Measurements from ENCODE around the gene GALNT4. TPM values are rescaled to one million over a fixed set of nuclear protein-coding genes. Genes with fewer than 3 reads are reported as not detected.

Gene GALNT4
- total RNA-seq, 1 donor from 2014 or later = 5.7 TPM

DNA sequence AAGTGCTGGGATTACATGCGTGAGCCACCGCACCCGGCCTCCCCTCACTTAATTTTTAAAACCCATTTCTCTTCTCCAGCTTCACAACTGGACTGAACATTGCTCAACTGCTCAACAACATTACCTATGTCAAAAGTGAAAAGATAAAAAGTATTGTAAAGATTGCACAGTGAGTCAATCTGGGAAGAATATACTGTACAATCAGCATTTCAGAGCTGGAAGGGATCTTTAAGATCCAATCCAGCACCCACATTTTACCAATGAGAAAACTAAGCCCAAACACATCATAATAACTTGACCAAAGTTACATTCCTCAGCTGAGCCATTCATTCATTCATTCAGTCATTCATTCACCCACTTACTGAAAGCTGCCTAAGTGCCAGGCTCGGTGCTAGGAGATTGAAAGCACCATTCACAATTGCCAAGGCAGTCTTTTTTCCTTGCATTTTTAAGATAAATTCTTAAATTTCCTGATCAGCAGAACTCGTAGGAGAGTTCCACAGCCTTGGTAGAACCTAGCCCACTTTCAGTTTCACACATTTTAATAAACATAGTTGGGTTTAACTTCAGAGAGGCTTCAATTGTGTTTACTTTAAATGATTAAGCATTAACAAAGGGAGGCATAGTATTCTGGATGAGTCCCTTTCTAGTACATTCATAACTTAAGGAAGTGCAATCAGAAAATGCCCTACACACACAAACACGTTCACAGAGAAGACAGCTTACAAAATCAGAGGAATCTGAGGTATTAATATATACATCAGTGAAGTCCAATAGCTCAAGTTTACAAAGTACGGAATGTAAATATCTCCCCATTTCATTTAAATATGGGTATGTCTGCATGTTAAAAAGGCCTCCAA lies 3.0 kb downstream of the GALNT4 start:
- DNase-seq (ENCODE audit: low spot score) = no peak
- TF ChIP-seq, protein P1, sequence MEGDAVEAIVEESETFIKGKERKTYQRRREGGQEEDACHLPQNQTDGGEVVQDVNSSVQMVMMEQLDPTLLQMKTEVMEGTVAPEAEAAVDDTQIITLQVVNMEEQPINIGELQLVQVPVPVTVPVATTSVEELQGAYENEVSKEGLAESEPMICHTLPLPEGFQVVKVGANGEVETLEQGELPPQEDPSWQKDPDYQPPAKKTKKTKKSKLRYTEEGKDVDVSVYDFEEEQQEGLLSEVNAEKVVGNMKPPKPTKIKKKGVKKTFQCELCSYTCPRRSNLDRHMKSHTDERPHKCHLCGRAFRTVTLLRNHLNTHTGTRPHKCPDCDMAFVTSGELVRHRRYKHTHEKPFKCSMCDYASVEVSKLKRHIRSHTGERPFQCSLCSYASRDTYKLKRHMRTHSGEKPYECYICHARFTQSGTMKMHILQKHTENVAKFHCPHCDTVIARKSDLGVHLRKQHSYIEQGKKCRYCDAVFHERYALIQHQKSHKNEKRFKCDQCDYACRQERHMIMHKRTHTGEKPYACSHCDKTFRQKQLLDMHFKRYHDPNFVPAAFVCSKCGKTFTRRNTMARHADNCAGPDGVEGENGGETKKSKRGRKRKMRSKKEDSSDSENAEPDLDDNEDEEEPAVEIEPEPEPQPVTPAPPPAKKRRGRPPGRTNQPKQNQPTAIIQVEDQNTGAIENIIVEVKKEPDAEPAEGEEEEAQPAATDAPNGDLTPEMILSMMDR (IDR thresholded peaks at IDR 0.05; ENCODE audit: unreplicated experiment) = no peak
- H3K9me3 Mint-ChIP-seq (ENCODE audit: unreplicated experiment) = no peaks in the 10 kb centered on the region
- no peak overlapping the region for H3K4me3 Mint-ChIP-seq (ENCODE audit: unreplicated experiment)
- H3K27me3 Mint-ChIP-seq (ENCODE audit: unreplicated experiment) = peaks cover 5% of the 10 kb centered on the region
- peaks cover 27% of the 10 kb centered on the region for H3K4me1 Mint-ChIP-seq (ENCODE audit: unreplicated experiment)
- no peak overlapping the region for H3K27ac Mint-ChIP-seq (ENCODE audit: unreplicated experiment)
- peaks cover 10% of the 10 kb centered on the region for H3K36me3 Mint-ChIP-seq (ENCODE audit: low read depth, unreplicated experiment)

DNA sequence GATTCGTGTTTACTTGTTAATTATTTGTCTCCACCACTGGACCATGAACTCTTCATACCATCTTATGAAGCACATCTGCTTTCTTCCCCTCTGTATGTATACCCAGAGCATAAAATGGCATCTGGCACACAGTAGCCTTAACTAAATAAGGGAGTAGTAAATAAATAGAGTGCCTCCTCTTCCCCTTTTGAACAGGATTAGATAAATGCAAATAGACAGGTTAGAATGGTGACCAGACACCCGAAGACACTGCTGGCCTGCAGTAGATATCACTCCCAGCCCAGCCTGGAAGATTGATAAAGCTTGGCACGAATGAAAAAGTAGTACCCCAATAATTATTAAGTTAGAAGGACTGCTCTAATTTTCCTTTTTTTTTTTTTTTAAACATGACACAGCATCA lies 6.9 kb downstream of the GALNT4 start:
- TF ChIP-seq, protein P1 (IDR thresholded peaks at IDR 0.05; ENCODE audit: unreplicated experiment) = no peak
- Mint-ChIP-seq H3K4me1 (ENCODE audit: unreplicated experiment) (peaks cover 12% of the 10 kb centered on the region), H3K27ac (ENCODE audit: unreplicated experiment) (no peak overlapping the region), H3K4me3 (ENCODE audit: unreplicated experiment) (no peak overlapping the region), H3K27me3 (ENCODE audit: unreplicated experiment) (no peaks in the 10 kb centered on the region), H3K9me3 (ENCODE audit: unreplicated experiment) (no peaks in the 10 kb centered on the region), H3K36me3 (ENCODE audit: low read depth, unreplicated experiment) (no peaks in the 10 kb centered on the region)
- no peak for DNase-seq (ENCODE audit: low spot score)

DNA sequence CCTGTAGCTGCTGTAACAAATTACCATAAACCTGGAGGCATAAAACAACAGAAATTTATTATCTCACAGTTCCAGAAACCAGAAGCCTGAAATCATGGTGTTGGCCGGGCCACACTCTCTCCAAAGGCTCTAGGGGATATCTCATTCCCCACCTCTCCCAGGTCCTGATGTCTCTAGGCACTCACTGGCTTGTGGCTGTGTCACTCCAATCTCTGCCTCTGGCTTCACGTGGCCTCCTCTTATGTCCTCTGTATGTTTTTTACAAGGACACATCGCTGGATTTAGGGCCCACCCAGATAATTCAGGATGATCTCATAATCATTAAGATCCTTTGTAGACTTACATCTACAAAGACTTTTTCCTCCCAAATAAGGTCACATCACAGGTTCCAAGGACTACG lies 8.0 kb downstream of the GALNT4 start:
- no peak overlapping the region for H3K4me3 Mint-ChIP-seq (ENCODE audit: unreplicated experiment)
- no peaks in the 10 kb centered on the region for H3K9me3 Mint-ChIP-seq (ENCODE audit: unreplicated experiment)
- no peak overlapping the region for H3K27ac Mint-ChIP-seq (ENCODE audit: unreplicated experiment)
- peaks cover 11% of the 10 kb centered on the region for H3K4me1 Mint-ChIP-seq (ENCODE audit: unreplicated experiment)
- no peaks in the 10 kb centered on the region for H3K27me3 Mint-ChIP-seq (ENCODE audit: unreplicated experiment)
- no peak for DNase-seq (ENCODE audit: low spot score)
- TF ChIP-seq, protein P1 (IDR thresholded peaks at IDR 0.05; ENCODE audit: unreplicated experiment) = no peak
- H3K36me3 Mint-ChIP-seq (ENCODE audit: low read depth, unreplicated experiment) = no peaks in the 10 kb centered on the region

DNA sequence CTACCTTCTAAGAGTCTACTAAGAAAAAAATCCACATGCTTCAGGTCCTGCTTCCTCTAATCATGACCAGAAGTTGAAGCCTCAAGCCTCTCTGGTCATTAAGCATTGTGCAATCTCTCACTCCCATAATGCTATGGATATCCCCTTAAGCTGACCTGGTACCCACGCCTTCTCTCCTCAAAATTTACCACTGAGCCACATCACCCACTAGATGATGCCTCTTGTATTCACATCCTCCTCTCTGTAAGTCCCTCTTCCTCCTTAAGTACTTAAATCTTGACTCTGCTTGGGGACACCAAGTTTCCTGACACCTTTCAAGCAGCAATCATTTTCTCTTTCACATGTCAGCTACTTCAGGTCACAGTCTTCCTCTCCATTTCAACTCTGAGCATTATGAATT lies 9.8 kb downstream of the GALNT4 start:
- Mint-ChIP-seq H3K27ac (ENCODE audit: unreplicated experiment) (no peak overlapping the region), H3K36me3 (ENCODE audit: low read depth, unreplicated experiment) (no peaks in the 10 kb centered on the region), H3K27me3 (ENCODE audit: unreplicated experiment) (no peaks in the 10 kb centered on the region), H3K4me3 (ENCODE audit: unreplicated experiment) (no peak overlapping the region), H3K4me1 (ENCODE audit: unreplicated experiment) (peaks cover 7% of the 10 kb centered on the region), H3K9me3 (ENCODE audit: unreplicated experiment) (no peaks in the 10 kb centered on the region)
- DNase-seq (ENCODE audit: low spot score) = no peak
- TF ChIP-seq, protein P1 (IDR thresholded peaks at IDR 0.05; ENCODE audit: unreplicated experiment) = no peak

DNA sequence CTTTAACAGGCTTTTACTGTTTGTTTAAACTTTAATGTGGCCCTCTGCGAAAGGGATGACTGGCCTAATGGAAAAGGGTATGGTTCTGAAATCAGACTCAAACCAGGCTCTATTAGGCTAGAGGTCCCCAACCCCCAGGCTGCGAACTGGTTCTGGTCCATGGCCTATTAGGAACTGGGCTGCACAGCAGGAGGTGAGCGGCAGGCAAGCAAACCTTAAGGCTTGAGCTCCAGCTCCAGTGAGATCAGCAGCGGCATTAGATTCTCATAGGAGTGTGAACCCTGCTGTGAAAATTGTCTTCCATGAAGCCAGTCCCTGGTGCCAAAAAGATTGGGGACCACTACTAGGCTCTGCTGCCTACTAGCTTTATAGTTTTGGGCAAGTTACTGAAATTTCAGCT lies 11.1 kb downstream of the GALNT4 start:
- TF ChIP-seq, protein P1 (IDR thresholded peaks at IDR 0.05; ENCODE audit: unreplicated experiment) = no peak
- H3K4me3 Mint-ChIP-seq (ENCODE audit: unreplicated experiment) = no peak overlapping the region
- DNase-seq (ENCODE audit: low spot score) = no peak
- peaks cover 7% of the 10 kb centered on the region for H3K4me1 Mint-ChIP-seq (ENCODE audit: unreplicated experiment)
- H3K9me3 Mint-ChIP-seq (ENCODE audit: unreplicated experiment) = no peaks in the 10 kb centered on the region
- no peak overlapping the region for H3K27ac Mint-ChIP-seq (ENCODE audit: unreplicated experiment)
- no peaks in the 10 kb centered on the region for H3K27me3 Mint-ChIP-seq (ENCODE audit: unreplicated experiment)
- H3K36me3 Mint-ChIP-seq (ENCODE audit: low read depth, unreplicated experiment) = no peaks in the 10 kb centered on the region

All from endothelial cell (in vitro differentiated cells).